Inflammatory macrophage (primary cell): Measurements from ENCODE around the gene ADCY1.

Experiments used
- DNase-seq, 2 donors: peaks; one replicate each; pipeline ENCODE4 v3.0.0-alpha.2; 2020 to 2022

Gene ADCY1

GRCh38 chr7:45697576-45698136, 123.5 kb downstream of the ADCY1 start:
- no peak for DNase-seq

GRCh38 chr7:45698303-45699014, 124.3 kb downstream of the ADCY1 start:
- no peak for DNase-seq

- DNase-seq, result no peak
Observed at GRCh38 chr7:45699015-45699309, 124.8 kb downstream of the ADCY1 start.

GRCh38 chr7:45699726-45700390, 125.7 kb downstream of the ADCY1 start:
- no peak for DNase-seq

- no peak for DNase-seq
Observed at GRCh38 chr7:45700556-45700955, 126.4 kb downstream of the ADCY1 start.

GRCh38 chr7:45701701-45702510, 127.7 kb downstream of the ADCY1 start:
- DNase-seq, result no peak

GRCh38 chr7:45702751-45703150, 128.6 kb downstream of the ADCY1 start:
- DNase-seq, result no peak

GRCh38 chr7:45703373-45703821, 129.2 kb downstream of the ADCY1 start:
- DNase-seq, result no peak

- no peak for DNase-seq
Observed at GRCh38 chr7:45703911-45704682, 129.9 kb downstream of the ADCY1 start.

- DNase-seq, result no peak
Observed at GRCh38 chr7:45704683-45705016, 130.5 kb downstream of the ADCY1 start.

- no peak for DNase-seq
Observed at GRCh38 chr7:45708046-45708950, 134.1 kb downstream of the ADCY1 start.

GRCh38 chr7:45709168-45710042, 135.2 kb downstream of the ADCY1 start:
- no peak for DNase-seq

- no peak for DNase-seq
Observed at GRCh38 chr7:45710271-45711160, 136.3 kb downstream of the ADCY1 start.

- DNase-seq, result no peak
Observed at GRCh38 chr7:45711161-45711490, 137.0 kb downstream of the ADCY1 start.

- no peak for DNase-seq
Observed at GRCh38 chr7:45712057-45712689, 138.0 kb downstream of the ADCY1 start.

GRCh38 chr7:45712872-45713668, 138.9 kb downstream of the ADCY1 start:
- DNase-seq, result no peak

GRCh38 chr7:45713669-45714520, 139.7 kb downstream of the ADCY1 start:
- no peak for DNase-seq
